Esophagus squamous epithelium (tissue), 4 donors: Measurements from ENCODE around the gene APOBEC2. TPM values are rescaled to one million over a fixed set of nuclear protein-coding genes. Genes with fewer than 3 reads are reported as not detected.

Experiments used
- total RNA-seq, 4 donors: library from RNA; depleted of rRNA; stranded (reverse); fragments of >200 nt; gene quantifications; one replicate each; pipeline ENCODE4 v1.1.0, GENCODE V29; 2016

Gene APOBEC2
- total RNA-seq, 4 donors from 2014 or later: 2.2 TPM; not detected in 3

Other genes starting within 250 kb of the APOBEC2 start
- 1 to 10 TPM in 2 of 4 donors, under 1 TPM in 2; 0.42 to 1.2 (median 0.81) TPM for gene UNC5CL, start 14.0 kb upstream of the APOBEC2 start, total RNA-seq
- gene TSPO2, start 10.7 kb upstream of the APOBEC2 start, total RNA-seq: not detected
- gene OARD1, start 19.2 kb downstream of the APOBEC2 start, total RNA-seq: 10 to 100 TPM in 3 of 4 donors, 1 to 10 TPM in 1; 8.6 to 30.0 (median 16.1) TPM
- 10 to 100 TPM in 3 of 4 donors, 1 to 10 TPM in 1; 9.0 to 16.4 (median 14.0) TPM for gene NFYA, start 19.8 kb downstream of the APOBEC2 start, total RNA-seq
- gene TREML1, start 101.1 kb downstream of the APOBEC2 start, total RNA-seq: not detected
- 1 to 10 TPM in 1 of 4 donors, under 1 TPM in 2, not detected in 1; 0.70 to 7.3 (median 0.95) TPM for gene TREM2, start 109.9 kb downstream of the APOBEC2 start, total RNA-seq
- under 1 TPM in 1 of 4 donors, not detected in 3; 0.26 TPM for gene TREML2, start 147.9 kb downstream of the APOBEC2 start, total RNA-seq
- gene TREML4, start 175.1 kb downstream of the APOBEC2 start, total RNA-seq: not detected
- gene TREM1, start 233.5 kb downstream of the APOBEC2 start, total RNA-seq: 1 to 10 TPM in 2 of 4 donors, under 1 TPM in 2; 0.59 to 2.3 (median 1.0) TPM